Esophagus (tissue), 2 donors: ENCODE data around the gene C16orf96. TPM values are rescaled to one million over a fixed set of nuclear protein-coding genes. Genes with fewer than 3 reads are reported as not detected.

Experiments used
- H3K27ac ChIP-seq, 2 donors: one replicate each; pipeline ENCODE4 v1.5.1; 2013; ENCODE audit warnings: low read depth in 2 of 2, mild to moderate bottlenecking in 2 of 2, inconsistent platforms in 1 of 2, low read length in 1 of 2, moderate library complexity in 1 of 2
- H3K27me3 ChIP-seq, 2 donors: one replicate each; pipeline ENCODE4 v1.6.1; 2013; ENCODE audit warnings: low read length in 2 of 2, control low read depth in 1 of 2, mild to moderate bottlenecking in 1 of 2; ENCODE audit not compliant: insufficient read depth in 2 of 2, control insufficient read depth in 1 of 2
- H3K36me3 ChIP-seq, 2 donors: one replicate each; pipeline ENCODE4 v1.6.1; 2013; ENCODE audit warnings: low read length in 1 of 2; ENCODE audit not compliant: control insufficient read depth in 2 of 2, insufficient read depth in 2 of 2
- H3K4me1 ChIP-seq, 2 donors: one replicate each; pipeline ENCODE4 v1.6.1; 2013; ENCODE audit warnings: low read length in 1 of 2; ENCODE audit not compliant: control insufficient read depth in 2 of 2, insufficient read depth in 2 of 2
- H3K4me3 ChIP-seq, 2 donors: one replicate each; pipeline ENCODE4 v1.5.1; 2013; ENCODE audit warnings: low read length in 2 of 2, mild to moderate bottlenecking in 2 of 2, low read depth in 1 of 2, moderate library complexity in 1 of 2
- H3K9me3 ChIP-seq, 2 donors: one replicate each; pipeline ENCODE4 v1.6.1; 2013; ENCODE audit warnings: mild to moderate bottlenecking in 2 of 2, low read depth in 1 of 2, low read length in 1 of 2, moderate library complexity in 1 of 2; ENCODE audit not compliant: control insufficient read depth in 2 of 2, insufficient read depth in 1 of 2
- WGBS, 2 donors: extraction: QIAGEN DNeasy Blood & Tissue Kit; methylation state at CpG; one replicate each; pipeline ENCODE4 v1.1.7; 2013; 5-methylcytosine and 5-hydroxymethylcytosine counted together
- polyA plus RNA-seq, 2 donors: library from polyadenylated mRNA; stranded (reverse); fragments of 200-250 nt; gene quantifications; one replicate each; pipeline ENCODE4 v1.2.3, GENCODE V29; 2013
- donor health status: healthy with polysubstance abuse.
- donor health status: Bipolar disorder and iron deficiency.

C16orf96 gene
- polyA plus RNA-seq, 2 donors: 0.04 to 0.08 TPM

- 81 to 89% methylated on average over 7 of the region's 7 CpGs for WGBS, 2 donors
- Histone ChIP-seq H3K27ac (peak overlapping the region in 1 of 2 donors; percentile 1), H3K4me1 (peaks cover 13 to 34% of the 10 kb centered on the region in 2 donors), H3K4me3 (peak overlapping the region; percentile 85 to 95), H3K36me3 (peaks cover 9 to 25% of the 10 kb centered on the region in 2 donors), H3K9me3 (no peaks in the 10 kb centered on the region), H3K27me3 (no peaks in the 10 kb centered on the region)
Measured at GRCh38 chr16:4612474-4612931, 56.4 kb downstream of the C16orf96 start.

- H3K27ac ChIP-seq: peak overlapping the region; percentile 47 to 65
Measured at GRCh38 chr16:4612977-4613635, 57.0 kb downstream of the C16orf96 start.

GRCh38 chr16:4613636-4614570 is 57.8 kb downstream of the C16orf96 start:
- Histone ChIP-seq H3K27ac (peak overlapping the region; percentile 84 to 95), H3K4me3 (peak overlapping the region; percentile 85 to 95), H3K27me3 (no peaks in the 10 kb centered on the region), H3K36me3 (peaks cover 4 to 12% of the 10 kb centered on the region in 2 donors), H3K4me1 (peaks cover 18 to 40% of the 10 kb centered on the region in 2 donors), H3K9me3 (no peaks in the 10 kb centered on the region)
- 1 to 2% methylated on average over 56 to 92 of the region's 92 CpGs for WGBS, 2 donors

More at GRCh38 chr16:4612977-4613635, 57.0 kb downstream of the C16orf96 start:
- Histone ChIP-seq H3K4me1 (peaks cover 13 to 34% of the 10 kb centered on the region in 2 donors), H3K27me3 (no peaks in the 10 kb centered on the region), H3K36me3 (peaks cover 4 to 19% of the 10 kb centered on the region in 2 donors), H3K4me3 (peak overlapping the region; percentile 85 to 95), H3K9me3 (no peaks in the 10 kb centered on the region)
- WGBS, 2 donors: 35 to 39% methylated on average over 14 of the region's 14 CpGs

GRCh38 chr16:4614571-4615383 is 58.6 kb downstream of the C16orf96 start, which contains the start of gene UBALD1:
UBALD1 (minus strand) TSS chr16:4614888; CDS start chr16:4614797, 91 bp downstream.
- 8 to 12% methylated on average over 72 to 100 of the region's 100 CpGs for WGBS, 2 donors
- H3K36me3 ChIP-seq: peaks cover 0 to 5% of the 10 kb centered on the region in 2 donors
- H3K4me1 ChIP-seq: peaks cover 21 to 41% of the 10 kb centered on the region in 2 donors
- H3K4me3 ChIP-seq: peak within 1 kb of the TSS; percentile 85 to 95
- no peaks in the 10 kb centered on the region for H3K27me3 ChIP-seq
- H3K9me3 ChIP-seq: no peaks in the 10 kb centered on the region
- peak within 1 kb of the TSS; percentile 84 to 95 for H3K27ac ChIP-seq

GRCh38 chr16:4615384-4616046 is 59.4 kb downstream of the C16orf96 start:
- peaks cover 21 to 41% of the 10 kb centered on the region in 2 donors for H3K4me1 ChIP-seq
- no peaks in the 10 kb centered on the region for H3K9me3 ChIP-seq
- H3K4me3 ChIP-seq: peak overlapping the region; percentile 39 to 85
- peak overlapping the region; percentile 84 to 95 for H3K27ac ChIP-seq
- WGBS, 2 donors: 66 to 73% methylated on average over 39 of the region's 39 CpGs
- peaks cover 0 to 1% of the 10 kb centered on the region in 2 donors for H3K36me3 ChIP-seq
- no peaks in the 10 kb centered on the region for H3K27me3 ChIP-seq

- H3K27ac ChIP-seq: peak overlapping the region; percentile 95 to 97
- peak overlapping the region; percentile 49 to 66 for H3K4me3 ChIP-seq
- H3K36me3 ChIP-seq: no peaks in the 10 kb centered on the region
- WGBS, 2 donors: 1% methylated on average over 53 to 57 of the region's 57 CpGs
- no peaks in the 10 kb centered on the region for H3K27me3 ChIP-seq
- H3K4me1 ChIP-seq: peaks cover 21 to 38% of the 10 kb centered on the region in 2 donors
- no peaks in the 10 kb centered on the region for H3K9me3 ChIP-seq
Measured at GRCh38 chr16:4616047-4616811, 60.1 kb downstream of the C16orf96 start.

- Histone ChIP-seq H3K9me3 (no peaks in the 10 kb centered on the region), H3K27me3 (no peaks in the 10 kb centered on the region), H3K36me3 (no peaks in the 10 kb centered on the region), H3K4me3 (no peak overlapping the region), H3K4me1 (peaks cover 19 to 26% of the 10 kb centered on the region in 2 donors), H3K27ac (no peak overlapping the region)
- whole genome bisulfite sequencing, 2 donors: 85 to 88% methylated on average over 8 of the region's 8 CpGs
Measured at GRCh38 chr16:4617880-4618279, 61.7 kb downstream of the C16orf96 start.

- H3K4me3 ChIP-seq: no peak overlapping the region
- no peaks in the 10 kb centered on the region for H3K9me3 ChIP-seq
- no peak overlapping the region for H3K27ac ChIP-seq
- H3K27me3 ChIP-seq: no peaks in the 10 kb centered on the region
- no peaks in the 10 kb centered on the region for H3K36me3 ChIP-seq
- H3K4me1 ChIP-seq: peaks cover 16 to 19% of the 10 kb centered on the region in 2 donors
- WGBS, 2 donors: 62 to 65% methylated on average over 8 of the region's 8 CpGs
Measured at GRCh38 chr16:4618645-4619418, 62.7 kb downstream of the C16orf96 start.
